Fibroblast of lung (primary cell): ENCODE data around the gene ERMP1.

Source experiments
- CTCF ChIP-seq, 2 donors: IDR thresholded peaks in 1 of 2; conservative IDR thresholded peaks in 1 of 2; 1 replicate in 1 of 2; 2 replicates in 1 of 2; pipeline ENCODE4 v1.5.1; 2011 to 2012; ENCODE audit warnings: low read length in 2 of 2, control low read depth in 1 of 2, inconsistent platforms in 1 of 2, low read depth in 1 of 2, mild to moderate bottlenecking in 1 of 2
- EZH2 ChIP-seq: IDR thresholded peaks from 2 replicates; pipeline ENCODE4 v1.5.1; 2012; ENCODE audit warnings: low read length, control low read depth, mild to moderate bottlenecking; ENCODE audit errors: missing control alignments

DNA sequence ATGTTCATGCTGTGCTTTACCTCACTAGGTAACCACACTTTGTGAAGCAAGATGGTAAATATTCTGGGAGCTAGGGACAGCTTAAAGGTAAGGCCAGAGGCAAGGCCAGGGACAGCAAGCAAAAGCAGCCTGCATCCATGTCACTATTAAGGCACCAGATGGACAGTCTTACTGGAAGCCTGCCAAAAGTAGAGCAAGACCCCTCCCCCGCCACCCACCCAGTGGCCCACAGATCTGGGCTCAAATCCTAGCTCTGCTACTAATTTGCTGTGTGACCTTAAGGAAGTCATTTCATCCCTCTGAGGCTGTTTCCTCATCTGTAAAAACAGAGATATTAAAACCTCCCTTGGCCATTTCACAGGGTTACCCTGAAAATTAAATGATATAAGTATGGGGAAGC, 13.2 kb upstream of the ERMP1 start:
- TF ChIP-seq CTCF (conservative IDR thresholded peaks at IDR 0.05 in 1 of 2, IDR thresholded peaks at IDR 0.05 in 1 of 2; ENCODE audit: low read depth in 1 of 2, low read length in 2 of 2) = no peak
- TF ChIP-seq EZH2 = no peak
